Right atrium auricular region (tissue), 2 donors: ENCODE data around the gene TSPAN5. TPM values are rescaled to one million over a fixed set of nuclear protein-coding genes. Genes with fewer than 3 reads are reported as not detected.

Experiments
- DNase-seq: peaks from one replicate; pipeline ENCODE4 v3.0.0-alpha.2; 2019; ENCODE audit warnings: low spot score
- H3K27ac ChIP-seq, 2 donors: fragments of 200-600 bp; sonication (generic); 1 replicate in 1 of 2; 2 replicates in 1 of 2; pipeline ENCODE4 v1.5.1; 2016 to 2019
- H3K27me3 ChIP-seq, 2 donors: fragments of 200-600 bp; sonication (generic); one replicate each; pipeline versions ENCODE4 v1.5.1 to v1.6.0; 2017 to 2019
- H3K36me3 ChIP-seq: fragments of 200-600 bp; sonication (generic); one replicate; pipeline ENCODE4 v1.5.1; 2016
- H3K4me1 ChIP-seq, 2 donors: fragments of 200-600 bp; sonication (generic); one replicate each; pipeline versions ENCODE4 v1.5.1 to v1.6.0; 2017 to 2019
- H3K4me3 ChIP-seq, 2 donors: fragments of 200-600 bp; sonication (generic); 1 replicate in 1 of 2; 2 replicates in 1 of 2; pipeline ENCODE4 v1.5.1; 2017 to 2019; ENCODE audit warnings: mild to moderate bottlenecking in 1 of 2, moderate library complexity in 1 of 2
- H3K9me3 ChIP-seq, 2 donors: fragments of 200-600 bp; sonication (generic); one replicate each; pipeline ENCODE4 v1.5.1; 2019
- total RNA-seq, 2 donors: library from RNA; depleted of rRNA; stranded (reverse); fragments of >200 nt; gene quantifications; one replicate each; pipeline ENCODE4 v1.1.0, GENCODE V29; 2016
- TF ChIP-seq, protein P1 (sequence below), 2 donors: fragments of 200-600 bp; sonication (generic); IDR thresholded peaks; one replicate each; pipeline ENCODE4 v1.5.1; 2019; ENCODE audit warnings: antibody characterized with exemption in 2 of 2

TSPAN5 gene
- total RNA-seq, 2 donors from 2014 or later: 1.8 to 5.7 TPM

DNA sequence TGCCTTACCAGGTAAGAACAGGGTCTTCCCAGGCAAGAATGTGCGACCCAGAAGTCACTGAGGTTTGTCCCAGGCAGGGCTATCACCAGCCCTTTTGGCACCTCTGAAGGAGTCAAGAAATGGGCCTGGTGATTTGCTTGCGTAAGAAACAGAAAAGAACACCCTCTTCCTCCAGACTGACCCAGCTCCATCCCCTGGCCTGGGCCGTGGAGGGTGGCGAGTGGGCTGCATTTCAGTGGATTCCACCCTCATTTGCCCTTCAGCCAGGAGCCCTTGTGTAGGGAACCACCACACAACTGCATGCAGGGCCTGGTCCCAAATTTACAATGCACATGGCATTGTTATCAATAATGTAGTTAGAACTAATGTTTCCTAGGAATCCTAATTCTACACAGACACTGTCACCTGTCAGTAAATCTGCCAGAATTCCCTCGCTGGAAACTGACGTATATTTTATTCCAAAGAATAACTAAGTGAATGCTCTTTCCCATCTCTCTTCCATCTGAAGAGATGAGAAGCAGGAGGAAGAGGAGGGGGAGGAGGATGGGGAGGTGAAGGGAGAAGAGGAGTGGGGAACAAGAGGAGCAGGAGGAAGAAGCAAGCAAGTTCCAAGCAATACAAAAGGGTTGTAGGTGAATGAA lies 46.6 kb downstream of the TSPAN5 start:
- Histone ChIP-seq H3K36me3 (no peaks in the 10 kb centered on the region), H3K4me3 (no peak overlapping the region), H3K27ac (no peak overlapping the region), H3K27me3 (no peaks in the 10 kb centered on the region), H3K9me3 (no peaks in the 10 kb centered on the region), H3K4me1 (no peaks in the 10 kb centered on the region)
- TF ChIP-seq, protein P1, sequence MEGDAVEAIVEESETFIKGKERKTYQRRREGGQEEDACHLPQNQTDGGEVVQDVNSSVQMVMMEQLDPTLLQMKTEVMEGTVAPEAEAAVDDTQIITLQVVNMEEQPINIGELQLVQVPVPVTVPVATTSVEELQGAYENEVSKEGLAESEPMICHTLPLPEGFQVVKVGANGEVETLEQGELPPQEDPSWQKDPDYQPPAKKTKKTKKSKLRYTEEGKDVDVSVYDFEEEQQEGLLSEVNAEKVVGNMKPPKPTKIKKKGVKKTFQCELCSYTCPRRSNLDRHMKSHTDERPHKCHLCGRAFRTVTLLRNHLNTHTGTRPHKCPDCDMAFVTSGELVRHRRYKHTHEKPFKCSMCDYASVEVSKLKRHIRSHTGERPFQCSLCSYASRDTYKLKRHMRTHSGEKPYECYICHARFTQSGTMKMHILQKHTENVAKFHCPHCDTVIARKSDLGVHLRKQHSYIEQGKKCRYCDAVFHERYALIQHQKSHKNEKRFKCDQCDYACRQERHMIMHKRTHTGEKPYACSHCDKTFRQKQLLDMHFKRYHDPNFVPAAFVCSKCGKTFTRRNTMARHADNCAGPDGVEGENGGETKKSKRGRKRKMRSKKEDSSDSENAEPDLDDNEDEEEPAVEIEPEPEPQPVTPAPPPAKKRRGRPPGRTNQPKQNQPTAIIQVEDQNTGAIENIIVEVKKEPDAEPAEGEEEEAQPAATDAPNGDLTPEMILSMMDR (IDR thresholded peaks at IDR 0.05): no peak
- DNase-seq: no peak

DNA sequence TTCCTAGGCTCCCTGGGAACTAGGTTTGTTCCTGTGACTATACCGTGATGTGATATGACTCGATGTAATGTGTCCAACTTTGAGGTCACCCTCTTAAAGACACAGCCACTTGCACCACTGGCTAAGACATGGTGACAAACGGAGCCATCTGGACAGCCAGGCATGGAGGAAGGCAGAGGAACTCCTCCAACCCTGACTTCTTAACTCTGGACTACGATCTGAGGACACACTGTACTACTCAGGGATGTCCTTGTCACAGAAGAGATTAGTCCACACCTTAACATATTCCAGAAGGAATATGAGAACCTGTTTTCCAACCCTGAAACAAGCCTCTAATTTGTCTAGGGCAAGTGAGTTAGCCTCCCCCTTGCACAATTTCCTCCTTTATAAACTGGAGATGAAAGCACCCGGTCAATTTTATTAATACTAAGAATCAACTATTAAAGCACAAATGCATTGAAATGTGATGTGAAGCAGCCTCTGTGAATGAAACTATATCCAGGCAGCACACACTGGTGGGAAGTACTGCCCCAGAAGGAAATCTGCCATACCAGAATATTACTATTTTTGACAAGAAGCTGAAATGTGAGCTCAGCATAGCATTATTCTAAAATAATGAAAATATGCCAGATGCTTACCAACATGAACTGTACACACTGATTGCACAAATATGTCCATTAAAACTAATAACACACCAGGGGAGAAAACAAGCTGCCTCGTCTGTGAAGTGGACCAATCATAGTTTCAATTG lies 47.3 kb downstream of the TSPAN5 start:
- Histone ChIP-seq H3K4me1 (no peaks in the 10 kb centered on the region), H3K9me3 (no peaks in the 10 kb centered on the region), H3K27me3 (no peaks in the 10 kb centered on the region), H3K27ac (no peak overlapping the region), H3K4me3 (no peak overlapping the region), H3K36me3 (no peaks in the 10 kb centered on the region)
- DNase-seq: no peak
- TF ChIP-seq, protein P1 (IDR thresholded peaks at IDR 0.05): no peak

DNA sequence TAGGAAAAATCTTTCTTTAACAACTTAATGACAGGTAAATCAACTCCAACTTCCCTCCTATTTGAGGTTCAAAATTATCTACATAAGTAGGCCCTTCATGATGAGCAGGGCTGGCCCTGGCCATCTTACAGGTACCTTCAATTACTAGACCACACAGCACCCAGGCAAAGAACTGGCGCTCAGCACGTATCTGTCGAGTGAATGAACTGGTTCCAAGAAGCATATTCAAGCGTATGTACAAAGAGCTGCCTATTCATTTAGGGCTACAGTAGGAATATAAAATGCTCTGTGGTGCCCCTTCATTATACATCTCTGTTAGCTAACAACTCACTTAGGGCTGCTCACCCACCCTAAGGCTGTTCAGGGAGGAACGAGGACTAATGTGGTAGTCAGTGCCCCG lies 48.0 kb downstream of the TSPAN5 start:
- TF ChIP-seq, protein P1 (IDR thresholded peaks at IDR 0.05): no peak
- Histone ChIP-seq H3K27ac (no peak overlapping the region), H3K9me3 (no peaks in the 10 kb centered on the region), H3K36me3 (no peaks in the 10 kb centered on the region), H3K27me3 (no peaks in the 10 kb centered on the region), H3K4me1 (no peaks in the 10 kb centered on the region), H3K4me3 (no peak overlapping the region)
- DNase-seq: no peak

DNA sequence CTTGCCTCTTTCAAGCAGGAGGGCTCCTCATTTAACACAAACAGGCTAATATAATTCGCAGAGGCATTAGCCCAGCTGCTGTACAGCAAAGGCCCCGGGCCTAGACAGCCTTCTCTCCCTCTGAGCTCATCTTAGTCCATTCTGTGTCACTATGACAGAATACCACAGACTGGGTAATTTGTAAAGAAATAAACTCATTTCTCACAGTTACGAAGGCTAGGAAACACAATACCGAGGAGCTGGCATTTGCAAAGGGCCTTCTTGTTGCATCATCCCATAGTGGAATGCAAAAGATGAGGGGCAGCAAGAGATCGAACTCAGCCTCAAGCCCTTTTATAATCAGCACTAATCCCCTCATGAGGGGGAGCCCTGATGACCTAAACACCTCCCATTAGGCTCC lies 48.5 kb downstream of the TSPAN5 start:
- DNase-seq: no peak
- Histone ChIP-seq H3K27ac (no peak overlapping the region), H3K9me3 (no peaks in the 10 kb centered on the region), H3K4me1 (no peaks in the 10 kb centered on the region), H3K36me3 (no peaks in the 10 kb centered on the region), H3K27me3 (no peaks in the 10 kb centered on the region), H3K4me3 (no peak overlapping the region)
- TF ChIP-seq, protein P1 (IDR thresholded peaks at IDR 0.05): no peak

DNA sequence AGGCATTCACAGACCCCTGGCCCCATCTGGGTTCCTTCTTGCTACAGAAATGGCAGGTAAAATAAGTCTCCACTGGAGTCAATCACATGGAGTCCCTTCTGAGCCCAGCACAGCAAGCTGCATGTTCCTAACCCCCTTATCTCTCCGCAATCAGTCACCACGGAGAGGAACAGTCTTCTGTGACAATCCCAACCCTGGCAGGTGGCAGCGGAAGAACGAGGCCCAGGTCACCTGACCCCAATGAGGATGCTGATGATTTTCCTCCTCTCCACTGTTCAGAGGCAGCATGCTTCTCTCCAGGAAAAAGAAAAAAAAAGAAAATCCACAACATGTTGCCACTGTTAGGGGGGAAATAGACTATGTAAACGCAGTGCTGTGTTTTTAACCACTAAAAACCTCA lies 50.1 kb downstream of the TSPAN5 start:
- no peak for DNase-seq
- H3K9me3 ChIP-seq: no peaks in the 10 kb centered on the region
- no peaks in the 10 kb centered on the region for H3K4me1 ChIP-seq
- H3K36me3 ChIP-seq: no peaks in the 10 kb centered on the region
- no peaks in the 10 kb centered on the region for H3K27me3 ChIP-seq
- TF ChIP-seq, protein P1 (IDR thresholded peaks at IDR 0.05): no peak
- H3K4me3 ChIP-seq: no peak overlapping the region
- H3K27ac ChIP-seq: no peak overlapping the region
